Smooth muscle cell (in vitro differentiated cells): ENCODE measurements around the gene TRPM1. TPM values are rescaled to one million over a fixed set of nuclear protein-coding genes. Genes with fewer than 3 reads are reported as not detected.

Experiments used
- DNase-seq: peaks from one replicate; lab custom pipeline; 2025; ENCODE audit not compliant: unreplicated experiment; lab: John Stamatoyannopoulos, UW
- H2AFZ ChIP-seq: fragments of 200-600 bp; sonication (generic); 2 replicates; pipeline ENCODE4 v1.6.0; 2016; ENCODE audit warnings: antibody characterized with exemption, low read depth, mild to moderate bottlenecking
- H3F3A ChIP-seq: fragments of 200-600 bp; sonication (generic); 2 replicates; pipeline ENCODE4 v1.6.0; 2017; ENCODE audit warnings: antibody characterized with exemption, low read depth
- H3K27ac ChIP-seq: fragments of 200-600 bp; sonication (generic); 2 replicates; pipeline ENCODE4 v1.5.1; 2016; ENCODE audit warnings: low read depth, mild to moderate bottlenecking
- H3K27me3 ChIP-seq: fragments of 200-600 bp; sonication (generic); 2 replicates; pipeline ENCODE4 v1.6.1; 2016; ENCODE audit warnings: low read depth, mild to moderate bottlenecking
- H3K36me3 ChIP-seq: fragments of 200-600 bp; sonication (generic); 2 replicates; pipeline ENCODE4 v1.5.1; 2016; ENCODE audit warnings: low read depth
- H3K4me1 ChIP-seq: fragments of 200-600 bp; sonication (generic); 2 replicates; pipeline ENCODE4 v1.5.1; 2016; ENCODE audit warnings: low read depth
- H3K4me2 ChIP-seq: fragments of 200-600 bp; sonication (generic); 2 replicates; pipeline ENCODE4 v1.6.0; 2016; ENCODE audit warnings: mild to moderate bottlenecking
- H3K4me3 ChIP-seq: fragments of 200-600 bp; sonication (generic); 2 replicates; pipeline ENCODE4 v1.5.1; 2016; ENCODE audit warnings: mild to moderate bottlenecking
- H3K79me2 ChIP-seq: fragments of 200-600 bp; sonication (generic); 2 replicates; pipeline ENCODE4 v1.6.0; 2016; ENCODE audit warnings: low read depth, mild to moderate bottlenecking
- H3K9ac ChIP-seq: fragments of 200-600 bp; sonication (generic); 2 replicates; pipeline ENCODE4 v1.6.0; 2016; ENCODE audit warnings: low read depth
- H3K9me3 ChIP-seq: fragments of 200-600 bp; sonication (generic); replicated peaks from 2 replicates; pipeline ENCODE4 v1.5.1; 2016; ENCODE audit warnings: low read depth
- H4K20me1 ChIP-seq: fragments of 200-600 bp; sonication (generic); 2 replicates; pipeline ENCODE4 v1.6.0; 2016; ENCODE audit warnings: low read depth
- CTCF ChIP-seq: fragments of 200-600 bp; sonication (generic); IDR thresholded peaks from 2 replicates; pipeline ENCODE4 v1.5.1; 2017; ENCODE audit warnings: borderline replicate concordance, mild to moderate bottlenecking, antibody characterized with exemption; ENCODE audit not compliant: insufficient read depth, poor library complexity, severe bottlenecking
- WGBS: methylation state at CpG from one replicate; pipeline ENCODE4 v1.1.7; 2016; ENCODE audit warnings: low lambda C conversion rate; 5-methylcytosine and 5-hydroxymethylcytosine counted together
- polyA plus RNA-seq: library from polyadenylated mRNA; unstranded; fragments of >200 nt; fragmentation: Nextera tagmentation; extraction: Ambion mirVana; gene quantifications from 2 replicates; pipeline ENCODE4 v1.2.1, GENCODE V29; 2016
- total RNA-seq: library from RNA; depleted of rRNA; stranded (reverse); fragments of >200 nt; gene quantifications from 2 replicates; pipeline ENCODE4 v1.2.3, GENCODE V29; 2014

TRPM1 gene
- total and polyA plus RNA-seq, 2 experiments from 2014 or later, result not detected

- TF ChIP-seq CTCF, result no peak
- H4K20me1 ChIP-seq, result no peaks in the 10 kb centered on the region
Observed at GRCh38 chr15:31036783-31037182, 64.7 kb downstream of the TRPM1 start.

DNA sequence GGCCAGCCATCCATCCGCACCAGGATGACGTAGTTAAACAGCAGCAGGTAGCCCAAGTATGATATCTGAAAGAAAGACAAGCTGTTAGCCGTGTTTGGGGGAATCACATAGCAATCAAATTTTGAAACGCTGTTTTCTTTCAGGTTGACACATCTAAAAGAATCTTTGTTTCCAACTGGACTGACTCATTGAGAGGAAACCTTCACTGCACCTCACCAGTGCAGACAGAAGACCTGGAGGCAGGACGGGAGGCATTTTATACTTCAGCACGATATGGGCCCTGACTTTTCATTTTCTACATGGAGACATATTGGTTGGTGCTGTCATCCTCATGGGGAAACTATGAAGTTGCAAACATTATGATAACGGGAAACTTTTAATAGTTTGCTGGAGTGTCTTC, 65.9 kb downstream of the TRPM1 start:
- no peaks in the 10 kb centered on the region for H3F3A ChIP-seq
- H3K27me3 ChIP-seq, result no peaks in the 10 kb centered on the region
- no peak overlapping the region for H3K4me2 ChIP-seq
- no peaks in the 10 kb centered on the region for H4K20me1 ChIP-seq
- WGBS, result 81% methylated on average over 7 of the region's 7 CpGs
- H3K36me3 ChIP-seq, result no peaks in the 10 kb centered on the region
- no peak for TF ChIP-seq CTCF
- no peak overlapping the region for H3K27ac ChIP-seq
- no peaks in the 10 kb centered on the region for H3K4me1 ChIP-seq
- no peaks in the 10 kb centered on the region for H3K9me3 ChIP-seq
- no peaks in the 10 kb centered on the region for H3K79me2 ChIP-seq
- no peak for DNase-seq
- H3K4me3 ChIP-seq, result no peak overlapping the region
- H3K9ac ChIP-seq, result no peak overlapping the region
- H2AFZ ChIP-seq, result no peak overlapping the region

More at GRCh38 chr15:31036783-31037182, 64.7 kb downstream of the TRPM1 start:
- H3K9ac ChIP-seq, result no peak overlapping the region
- no peaks in the 10 kb centered on the region for H3K79me2 ChIP-seq
- H3K4me3 ChIP-seq, result no peak overlapping the region
- no peak overlapping the region for H2AFZ ChIP-seq
- DNase-seq, result no peak
- H3K9me3 ChIP-seq, result no peaks in the 10 kb centered on the region
- H3K27ac ChIP-seq, result no peak overlapping the region
- no peaks in the 10 kb centered on the region for H3K4me1 ChIP-seq
- H3K27me3 ChIP-seq, result no peaks in the 10 kb centered on the region
- H3F3A ChIP-seq, result no peaks in the 10 kb centered on the region
- 95% methylated on average over 9 of the region's 9 CpGs for WGBS
- no peaks in the 10 kb centered on the region for H3K36me3 ChIP-seq
- H3K4me2 ChIP-seq, result no peak overlapping the region

GRCh38 chr15:31034152-31034551, 67.4 kb downstream of the TRPM1 start:
- Histone ChIP-seq H3K79me2 (no peaks in the 10 kb centered on the region), H3K27me3 (no peaks in the 10 kb centered on the region), H3F3A (no peaks in the 10 kb centered on the region), H3K9ac (no peak overlapping the region), H3K4me2 (no peak overlapping the region), H3K4me3 (no peak overlapping the region), H2AFZ (peak overlapping the region; percentile 6), H3K36me3 (no peaks in the 10 kb centered on the region), H3K9me3 (no peaks in the 10 kb centered on the region), H3K4me1 (no peaks in the 10 kb centered on the region), H3K27ac (no peak overlapping the region), H4K20me1 (no peaks in the 10 kb centered on the region)
- TF ChIP-seq CTCF, result no peak
- DNase-seq, result no peak
- WGBS, result 27% methylated on average over 4 of the region's 4 CpGs

DNA sequence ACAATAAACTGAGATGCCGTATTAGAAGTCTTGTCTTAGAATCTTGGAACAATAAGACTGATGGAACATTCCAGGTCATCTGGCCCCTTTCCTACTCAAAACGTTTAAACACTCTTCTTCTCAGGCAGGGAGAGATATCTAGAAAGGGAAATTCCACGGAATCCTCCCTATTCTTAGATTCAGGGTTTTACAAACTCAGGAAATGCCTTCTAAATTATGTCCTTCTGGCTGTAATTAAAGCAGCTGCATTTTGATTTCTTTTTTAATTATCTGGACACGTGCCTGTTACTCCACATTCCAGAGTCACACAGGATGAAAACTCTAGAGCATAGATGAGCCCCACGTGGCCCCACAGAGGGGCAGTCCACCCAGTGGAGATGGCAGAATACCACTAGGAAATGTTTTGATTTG, 68.6 kb downstream of the TRPM1 start:
- Histone ChIP-seq H3K4me1 (no peaks in the 10 kb centered on the region), H3K4me2 (peak overlapping the region; percentile 6), H3K27ac (no peak overlapping the region), H3K4me3 (no peak overlapping the region), H3K9ac (no peak overlapping the region), H2AFZ (peak overlapping the region; percentile 34), H4K20me1 (no peaks in the 10 kb centered on the region), H3K79me2 (no peaks in the 10 kb centered on the region), H3K36me3 (no peaks in the 10 kb centered on the region), H3F3A (no peaks in the 10 kb centered on the region), H3K27me3 (no peaks in the 10 kb centered on the region), H3K9me3 (no peaks in the 10 kb centered on the region)
- no peak for TF ChIP-seq CTCF
- DNase-seq, result no peak
- 45% methylated on average over 5 of the region's 5 CpGs for WGBS
